ENCODE measurements around the gene C10orf90.

The C10orf90 gene, protein sequence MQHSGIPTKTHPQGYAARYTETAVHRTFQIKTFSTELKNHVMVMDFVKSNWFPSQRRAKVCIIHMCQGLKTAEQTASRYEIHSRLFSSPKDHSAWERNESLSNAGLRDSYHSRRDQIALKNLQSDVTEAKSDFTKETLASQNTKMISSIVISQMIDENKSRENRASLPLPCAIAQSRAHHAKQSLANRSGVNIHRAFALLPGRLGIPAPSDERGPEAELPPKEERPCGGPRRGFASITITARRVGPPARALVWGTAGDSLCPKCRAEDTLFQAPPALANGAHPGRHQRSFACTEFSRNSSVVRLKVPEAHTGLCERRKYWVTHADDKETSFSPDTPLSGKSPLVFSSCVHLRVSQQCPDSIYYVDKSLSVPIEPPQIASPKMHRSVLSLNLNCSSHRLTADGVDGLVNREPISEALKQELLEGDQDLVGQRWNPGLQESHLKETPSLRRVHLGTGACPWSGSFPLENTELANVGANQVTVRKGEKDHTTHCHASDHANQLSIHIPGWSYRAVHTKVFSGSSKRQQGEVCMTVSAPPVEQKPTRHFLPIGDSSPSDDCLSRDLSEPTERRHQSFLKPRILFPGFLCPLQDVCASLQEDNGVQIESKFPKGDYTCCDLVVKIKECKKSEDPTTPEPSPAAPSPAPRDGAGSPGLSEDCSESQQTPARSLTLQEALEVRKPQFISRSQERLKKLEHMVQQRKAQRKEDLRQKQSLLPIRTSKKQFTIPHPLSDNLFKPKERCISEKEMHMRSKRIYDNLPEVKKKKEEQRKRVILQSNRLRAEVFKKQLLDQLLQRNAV

DNA sequence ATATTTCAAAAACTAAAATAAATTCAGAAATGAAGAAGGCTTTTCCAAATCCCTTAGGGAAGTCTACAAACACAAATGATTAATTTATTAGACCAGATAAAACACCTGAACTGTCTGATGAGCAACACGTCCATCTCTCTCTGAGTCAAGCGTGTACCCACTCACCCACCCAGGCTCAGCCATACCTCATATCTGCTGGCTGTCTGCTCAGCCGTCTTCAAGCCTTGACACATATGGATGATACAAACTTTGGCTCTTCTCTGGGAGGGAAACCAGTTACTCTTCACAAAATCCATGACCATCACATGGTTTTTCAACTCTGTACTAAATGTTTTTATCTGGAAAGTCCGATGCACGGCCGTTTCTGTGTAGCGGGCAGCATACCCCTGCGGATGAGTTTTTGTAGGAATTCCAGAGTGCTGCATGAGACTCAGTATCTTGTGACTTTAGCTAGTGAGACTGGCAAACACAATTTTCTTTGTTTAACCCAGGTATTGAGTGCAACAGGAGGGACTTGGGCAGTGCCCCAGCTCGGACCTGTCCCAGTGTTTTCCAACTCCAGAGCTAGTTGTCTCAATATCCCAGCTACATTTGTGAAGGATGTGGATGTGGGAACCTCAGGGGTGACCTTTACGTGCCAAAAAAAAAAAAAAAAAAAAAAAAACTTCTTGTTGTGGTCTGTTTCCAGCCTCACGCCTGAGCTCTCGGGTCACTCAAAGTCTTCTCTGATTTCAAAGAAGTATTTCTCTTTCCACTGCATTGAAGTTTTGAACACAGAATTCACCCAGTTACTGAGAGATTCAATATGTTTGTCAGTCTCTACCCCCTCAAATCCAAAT, at the start of gene C10orf90:
C10orf90 (minus strand) TSS at position 638 of the 839 bp plus-strand sequence; CDS start at position 425, 213 bp downstream.
- DNase-seq (ENCODE audit: low read depth in 2 of 2) = no peak

DNA sequence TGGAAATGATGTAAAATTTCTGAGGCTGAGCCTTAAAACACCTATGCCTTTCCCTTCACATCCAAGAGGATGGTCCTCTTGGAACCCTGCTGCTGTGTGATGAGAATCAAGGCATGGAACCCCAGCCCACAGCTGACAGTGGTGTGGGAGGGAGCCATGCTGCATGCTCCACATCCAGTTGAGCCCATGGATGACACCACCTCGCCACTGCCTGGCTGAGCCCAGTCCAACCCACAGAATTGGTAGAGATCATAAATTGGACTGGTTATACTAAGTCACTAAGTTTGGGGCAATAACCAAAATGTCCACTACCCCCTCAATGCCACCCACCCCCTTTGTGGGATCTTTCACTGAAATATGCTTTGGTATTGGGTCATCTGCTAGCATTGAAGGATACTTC, 45.9 kb upstream of the C10orf90 start:
- no peak for DNase-seq (ENCODE audit: low read depth in 2 of 2)

DNA sequence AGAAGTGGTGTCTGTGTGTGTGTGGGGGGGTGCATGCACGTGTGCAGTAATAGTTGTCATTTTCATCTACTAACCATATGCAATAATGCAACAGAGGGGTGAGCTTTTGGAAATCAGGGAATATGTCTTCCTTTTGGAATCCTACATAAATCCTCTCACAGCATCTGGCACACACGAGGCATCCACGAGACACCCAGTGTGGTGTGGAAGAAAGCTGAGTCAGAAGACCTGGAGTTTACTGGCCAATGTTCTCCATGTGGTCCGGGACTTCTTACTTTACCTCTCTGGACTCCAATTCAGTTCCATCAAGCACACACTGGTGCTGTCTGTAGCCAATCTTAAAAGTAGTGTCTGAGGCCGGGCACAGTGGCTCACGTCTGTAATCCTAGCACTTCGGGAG, 43.1 kb upstream of the C10orf90 start:
- DNase-seq (ENCODE audit: low read depth in 2 of 2) = no peak

DNA sequence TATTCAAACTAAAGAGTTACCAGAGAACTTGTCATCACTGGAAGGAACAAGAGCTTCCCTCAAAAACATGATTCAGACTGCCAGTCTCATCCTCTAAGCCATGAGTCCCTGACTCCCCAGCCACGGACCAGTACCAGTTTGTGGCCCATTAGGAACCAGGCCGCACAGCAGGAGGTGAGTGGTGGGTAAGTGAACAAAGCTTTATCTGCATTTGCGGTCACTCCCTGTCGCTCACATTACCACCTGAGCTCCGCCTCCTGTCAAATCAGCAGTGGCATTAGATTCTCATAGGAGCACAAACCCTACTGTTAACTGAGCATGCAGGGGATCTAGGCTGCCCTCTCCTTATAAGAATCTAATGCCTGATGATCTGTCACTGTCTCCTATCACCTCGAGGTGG, 42.2 kb upstream of the C10orf90 start:
- no peak for DNase-seq (ENCODE audit: low read depth in 2 of 2)

DNA sequence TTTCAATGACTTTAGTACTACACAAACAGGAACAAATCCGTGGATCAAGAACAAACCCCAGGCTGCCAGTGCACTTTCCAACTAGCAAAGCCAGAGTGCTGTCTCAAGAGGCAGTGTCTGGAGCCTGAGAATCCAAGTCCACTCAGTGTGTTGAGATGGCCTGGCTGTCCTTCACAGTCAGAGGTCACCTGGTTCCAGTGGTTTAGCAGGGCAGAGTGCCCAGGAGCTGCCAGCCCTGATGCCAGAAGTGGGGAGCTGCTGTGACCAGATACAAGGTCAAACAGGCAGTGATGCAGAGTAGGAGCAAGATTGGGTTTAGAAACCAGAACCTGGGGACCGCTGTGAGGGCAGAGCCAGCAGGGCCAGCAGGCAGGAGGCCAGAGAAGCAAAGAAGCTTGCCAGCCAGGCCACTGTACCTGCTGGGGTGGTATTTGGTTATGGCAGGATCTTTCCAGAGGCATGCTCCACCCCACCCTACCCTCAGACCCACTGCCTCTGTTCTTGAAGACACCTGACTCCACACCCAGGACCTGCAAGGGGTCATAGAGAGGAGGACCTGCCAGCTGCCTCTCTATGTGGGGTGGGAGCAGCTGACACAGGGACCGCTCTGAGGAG, 35.6 kb upstream of the C10orf90 start:
- no peak for DNase-seq (ENCODE audit: low read depth in 2 of 2)

DNA sequence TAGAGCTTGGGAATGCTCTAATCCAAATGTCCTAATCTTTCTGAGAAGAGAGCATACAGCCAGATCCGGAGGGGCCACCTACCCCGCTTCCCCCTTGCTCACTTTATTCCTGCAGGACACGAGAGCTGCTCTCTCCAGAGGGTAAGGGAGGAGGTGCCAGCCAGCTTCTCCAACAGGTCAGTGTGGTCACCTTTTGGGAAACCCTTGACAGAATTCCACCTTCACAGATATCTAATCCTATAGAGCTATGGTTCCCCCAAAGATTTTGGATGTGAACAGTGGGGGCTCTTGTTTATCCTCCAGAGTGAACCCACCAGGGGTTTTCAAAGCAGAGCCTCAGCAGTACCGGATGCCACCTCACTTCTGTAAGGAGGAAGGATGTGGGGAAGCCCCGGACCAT, 34.6 kb upstream of the C10orf90 start:
- no peak for DNase-seq (ENCODE audit: low read depth in 2 of 2)

DNA sequence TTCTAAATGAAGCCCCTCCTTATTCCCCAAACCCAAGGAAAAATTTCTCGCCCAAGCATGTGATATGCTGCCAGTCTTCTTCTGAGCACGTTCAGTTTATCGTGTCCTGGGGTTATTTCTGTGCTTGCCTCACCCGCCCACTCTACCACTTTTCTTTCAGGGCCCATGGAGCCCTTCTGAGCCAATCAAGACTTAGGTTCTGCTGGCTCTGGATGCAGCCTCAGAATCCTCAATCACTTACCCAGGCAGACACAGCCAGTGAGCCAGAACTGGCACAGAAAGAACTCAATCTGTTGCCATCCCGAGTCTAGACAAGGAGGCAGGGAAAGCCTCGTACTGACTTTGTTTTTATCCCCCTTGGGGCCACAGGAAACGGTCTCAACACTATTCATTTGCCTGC, 34.2 kb upstream of the C10orf90 start:
- DNase-seq (ENCODE audit: low read depth in 2 of 2) = no peak

DNA sequence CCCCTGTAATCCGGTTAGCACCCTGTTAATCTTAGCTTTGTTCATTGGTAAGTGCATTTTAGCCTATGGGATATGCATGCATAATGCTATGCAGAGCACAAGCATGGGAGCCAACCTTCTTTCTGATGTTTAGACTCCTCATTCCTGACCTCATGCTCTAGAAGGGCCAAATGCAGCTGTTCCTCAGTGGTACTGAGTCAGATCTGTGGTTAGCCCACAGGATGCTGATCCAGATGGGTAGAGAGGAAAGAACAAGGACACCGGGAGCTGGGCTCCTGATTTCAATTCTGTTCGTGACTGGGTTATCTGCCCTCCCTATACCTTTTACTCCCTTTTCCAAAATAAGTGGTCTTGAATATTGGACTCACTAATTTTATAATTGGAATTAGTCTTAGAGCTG, 31.7 kb upstream of the C10orf90 start:
- DNase-seq (ENCODE audit: low read depth in 2 of 2) = no peak

DNA sequence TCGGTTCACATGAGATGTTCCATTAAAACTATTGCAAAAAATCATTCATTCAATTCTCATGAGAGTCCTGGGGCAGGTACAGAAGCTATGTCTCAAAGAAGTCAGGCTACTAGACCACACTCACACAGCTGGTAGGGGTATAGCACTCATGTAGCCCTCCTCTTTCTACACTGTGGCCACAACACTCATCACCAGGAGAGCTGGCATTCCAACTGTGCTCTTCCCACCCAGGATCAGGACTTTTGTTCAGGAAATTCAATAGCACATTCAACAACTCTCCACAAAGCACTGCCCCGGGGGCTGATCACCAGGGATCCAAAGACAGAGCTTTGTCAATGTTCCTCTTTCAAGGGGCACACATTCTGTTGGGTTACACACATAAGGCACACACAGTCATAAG, 31.0 kb upstream of the C10orf90 start:
- DNase-seq (ENCODE audit: low read depth in 2 of 2) = no peak

DNA sequence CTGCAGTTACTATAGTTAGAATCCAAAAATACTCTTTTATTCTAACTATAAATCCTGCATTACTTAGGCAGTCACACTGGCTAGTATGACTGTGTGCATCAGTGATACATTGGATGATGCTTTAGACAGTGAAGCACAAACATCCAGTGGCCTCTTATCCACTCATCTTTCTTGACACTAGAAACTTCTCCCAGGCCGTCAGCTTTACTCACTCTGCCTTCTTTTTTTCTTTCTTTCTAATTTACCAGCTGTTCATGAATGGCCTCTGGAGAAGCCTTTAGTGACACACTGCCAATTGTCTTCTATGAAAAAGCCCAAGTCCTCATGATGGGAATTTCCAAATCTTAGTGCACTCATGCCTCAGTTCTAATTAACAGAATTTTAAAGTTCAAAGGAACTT, 26.2 kb upstream of the C10orf90 start:
- no peak for DNase-seq (ENCODE audit: low read depth in 2 of 2)

DNA sequence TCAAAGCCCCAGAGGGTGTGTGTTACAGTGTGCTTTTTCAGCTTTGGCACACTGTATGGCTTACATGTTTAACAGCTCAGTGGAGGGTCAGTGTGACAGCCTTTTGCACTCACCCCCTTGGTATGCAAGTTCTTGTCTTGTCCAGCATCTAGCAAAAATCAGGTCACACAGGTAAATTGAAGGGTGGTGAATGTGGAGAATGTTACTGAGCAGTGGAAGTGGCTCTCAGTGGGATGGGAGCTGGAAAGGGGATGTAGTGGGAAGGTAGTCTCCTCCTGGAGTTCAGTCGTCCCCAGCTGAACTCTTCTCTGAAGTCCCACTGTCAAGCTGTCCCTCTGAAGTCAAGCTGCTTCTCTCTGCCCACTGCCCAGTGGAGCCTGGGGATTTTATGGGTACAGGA, 21.0 kb upstream of the C10orf90 start:
- no peak for DNase-seq (ENCODE audit: low read depth in 2 of 2)

DNA sequence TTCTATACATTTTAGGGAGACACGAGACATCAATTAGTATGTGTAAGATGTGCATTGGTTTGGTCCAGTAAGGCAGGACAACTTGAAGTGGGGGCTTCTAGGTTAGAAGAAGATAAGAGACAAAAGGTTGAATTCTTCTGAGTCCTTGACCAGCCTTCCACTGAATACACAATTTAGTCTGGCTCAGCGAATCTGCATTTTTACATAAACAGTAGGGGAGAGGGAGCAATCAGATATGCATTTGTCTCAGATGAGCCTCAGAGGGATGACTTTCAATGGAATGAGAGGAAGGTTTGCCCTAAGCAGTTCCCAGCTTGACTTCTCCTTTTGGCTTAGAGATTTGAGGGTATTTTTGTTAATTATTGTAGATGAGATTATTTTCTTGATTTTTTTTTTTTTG, 20.0 kb upstream of the C10orf90 start:
- no peak for DNase-seq (ENCODE audit: low read depth in 2 of 2)

DNA sequence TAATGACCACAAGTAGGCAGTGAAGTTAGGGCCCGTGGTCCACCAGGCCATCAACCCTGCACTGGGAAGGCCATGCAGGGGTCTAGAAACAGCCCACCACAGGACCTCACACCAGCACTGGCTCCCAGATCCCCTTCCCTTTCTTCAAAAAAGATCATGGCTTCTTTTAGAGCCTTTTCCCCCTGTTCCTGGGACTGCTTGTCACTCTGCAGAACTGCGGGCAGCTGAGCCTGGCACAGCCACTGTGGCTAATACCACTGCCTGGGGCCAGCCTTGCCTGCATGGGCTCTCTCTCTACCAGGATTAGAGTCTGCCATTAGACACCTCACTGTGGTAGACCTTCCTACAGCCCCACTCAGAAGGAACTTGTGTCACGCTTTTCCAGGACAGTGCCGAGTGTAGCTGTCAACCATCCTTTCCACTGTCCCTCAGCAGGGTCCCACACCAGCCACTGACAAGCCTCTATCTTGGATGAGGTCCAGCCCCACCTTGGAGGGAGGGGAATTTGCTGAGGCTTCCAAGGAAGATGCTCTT, 19.0 kb upstream of the C10orf90 start:
- no peak for DNase-seq (ENCODE audit: low read depth in 2 of 2)

DNA sequence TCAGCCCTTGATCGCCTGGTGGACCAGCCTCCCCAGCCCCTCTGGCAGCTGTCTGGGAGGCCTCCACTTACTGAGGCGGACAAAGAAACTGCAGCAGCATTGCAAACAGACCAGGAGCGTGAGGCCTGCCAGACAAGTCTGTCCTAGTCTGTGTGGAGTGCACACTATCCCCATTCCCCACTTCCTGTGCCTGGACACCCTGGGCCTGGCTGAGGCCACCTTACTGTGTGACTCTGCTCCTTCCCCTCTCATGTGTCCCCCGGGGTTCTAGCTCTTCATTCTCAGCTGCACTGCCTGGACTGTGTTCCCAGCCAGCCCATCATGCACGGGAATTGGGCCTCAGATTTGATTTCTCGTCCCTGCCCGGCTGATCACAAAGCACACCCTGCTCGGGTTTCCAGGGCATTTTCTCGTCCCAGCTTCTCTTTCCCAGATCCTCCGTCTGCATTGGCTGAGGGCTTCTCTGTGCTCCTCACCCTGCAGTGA, 16.7 kb upstream of the C10orf90 start:
- no peak for DNase-seq (ENCODE audit: low read depth in 2 of 2)

DNA sequence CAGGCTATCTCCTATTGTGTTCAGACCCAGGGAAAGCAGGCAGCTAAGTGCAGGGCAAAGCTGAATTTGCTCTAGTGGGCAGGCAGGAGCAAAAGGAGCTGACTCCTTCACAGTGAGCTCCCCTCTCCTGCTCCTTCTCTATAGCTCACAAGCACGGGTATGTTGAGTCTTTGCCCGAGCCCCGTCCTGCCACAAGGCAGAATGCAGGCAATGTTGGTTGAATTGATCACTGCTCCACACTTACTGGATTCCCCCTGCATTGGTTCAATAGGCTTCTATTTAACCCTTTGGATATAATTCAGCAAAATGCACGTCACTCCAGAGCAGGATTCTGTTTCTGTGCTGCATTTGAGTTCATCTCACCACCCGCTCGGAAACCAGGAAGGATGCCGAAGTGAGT, 16.2 kb upstream of the C10orf90 start:
- no peak for DNase-seq (ENCODE audit: low read depth in 2 of 2)

DNA sequence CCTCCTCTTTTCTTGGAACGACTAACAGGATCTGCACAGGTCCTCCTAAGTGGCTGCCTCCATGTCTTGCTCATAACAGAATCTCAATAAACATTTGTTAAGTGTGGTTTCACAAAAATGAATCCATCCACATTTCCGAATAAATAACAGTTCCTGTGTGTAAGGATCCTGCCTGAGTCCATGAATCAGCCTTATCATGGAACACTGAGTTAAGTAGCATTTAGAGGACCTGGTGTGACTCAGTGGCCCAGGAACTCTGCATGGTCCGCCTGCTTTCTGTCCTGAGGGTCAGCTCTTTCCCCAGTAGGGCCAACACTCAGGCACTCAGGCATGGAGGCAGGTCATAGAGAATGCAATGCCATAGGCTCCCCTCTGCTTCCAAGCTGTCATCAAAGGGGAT, 15.8 kb upstream of the C10orf90 start:
- DNase-seq (ENCODE audit: low read depth in 2 of 2) = no peak

DNA sequence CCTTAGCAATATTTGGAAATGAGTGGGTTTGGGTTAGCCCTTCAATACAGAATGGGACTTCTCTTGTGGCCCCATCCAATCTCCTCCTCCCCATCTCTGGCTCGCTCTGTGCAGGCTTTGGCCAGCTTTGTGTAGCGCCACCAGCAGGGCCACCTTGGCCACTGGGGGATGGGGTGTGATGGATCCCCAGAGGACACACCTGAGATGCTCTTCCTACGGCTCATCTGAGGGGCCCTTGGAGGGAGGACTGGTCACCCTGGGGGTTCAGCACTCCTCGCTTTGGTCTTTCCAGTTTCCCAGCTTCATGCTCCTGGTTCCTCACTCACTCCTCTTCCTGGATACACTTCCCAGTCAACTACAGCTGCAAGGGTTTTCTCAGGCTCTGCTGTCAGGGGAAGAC, 15.3 kb upstream of the C10orf90 start:
- DNase-seq (ENCODE audit: low read depth in 2 of 2) = no peak

DNA sequence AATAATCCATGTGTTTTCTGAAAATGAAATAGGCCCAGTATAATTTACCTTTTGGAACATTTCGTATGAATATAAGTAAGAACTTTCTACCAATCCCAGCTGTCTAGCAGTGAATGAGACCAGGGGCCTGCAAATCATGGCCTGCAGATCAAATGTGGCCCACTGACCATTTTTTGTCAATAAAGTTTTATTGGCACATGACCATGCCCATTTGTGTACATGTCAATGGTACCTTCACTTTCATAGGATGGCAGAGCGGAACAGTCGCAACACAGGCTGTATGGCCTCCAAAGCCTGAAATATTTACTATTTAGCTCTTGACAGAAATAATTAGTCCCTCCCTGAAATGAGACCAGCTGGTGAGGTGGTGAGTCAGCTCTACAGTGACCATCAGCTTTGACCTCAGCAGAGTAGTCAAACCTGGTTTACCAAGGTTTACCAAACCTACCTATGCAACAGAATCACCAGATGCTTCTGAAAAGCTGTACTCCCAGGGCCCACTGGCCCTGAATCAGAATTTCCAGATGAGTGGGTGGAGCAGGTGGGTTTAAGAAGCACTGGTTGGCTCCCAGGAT, 13.8 kb upstream of the C10orf90 start:
- no peak for DNase-seq (ENCODE audit: low read depth in 2 of 2)

DNA sequence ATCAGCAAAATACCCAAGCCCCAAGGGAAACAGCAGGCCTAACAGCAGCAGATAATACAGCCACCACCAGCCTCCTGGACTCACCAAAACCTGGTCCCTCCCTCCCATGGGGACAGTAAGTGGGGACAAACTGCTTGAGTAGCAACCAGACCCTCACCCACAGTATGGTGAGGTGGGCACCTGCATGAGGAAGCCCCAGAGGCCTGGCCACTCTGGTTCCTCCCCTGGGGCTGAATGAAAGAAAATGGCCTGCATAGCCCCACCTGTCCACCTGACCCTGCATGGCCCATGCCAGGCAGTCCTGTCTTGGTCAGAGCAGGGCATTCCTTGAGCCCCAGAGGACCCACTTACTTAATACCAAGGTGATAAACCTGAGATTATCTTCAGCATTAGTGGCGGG, 13.0 kb upstream of the C10orf90 start:
- DNase-seq (ENCODE audit: low read depth in 2 of 2) = no peak

DNA sequence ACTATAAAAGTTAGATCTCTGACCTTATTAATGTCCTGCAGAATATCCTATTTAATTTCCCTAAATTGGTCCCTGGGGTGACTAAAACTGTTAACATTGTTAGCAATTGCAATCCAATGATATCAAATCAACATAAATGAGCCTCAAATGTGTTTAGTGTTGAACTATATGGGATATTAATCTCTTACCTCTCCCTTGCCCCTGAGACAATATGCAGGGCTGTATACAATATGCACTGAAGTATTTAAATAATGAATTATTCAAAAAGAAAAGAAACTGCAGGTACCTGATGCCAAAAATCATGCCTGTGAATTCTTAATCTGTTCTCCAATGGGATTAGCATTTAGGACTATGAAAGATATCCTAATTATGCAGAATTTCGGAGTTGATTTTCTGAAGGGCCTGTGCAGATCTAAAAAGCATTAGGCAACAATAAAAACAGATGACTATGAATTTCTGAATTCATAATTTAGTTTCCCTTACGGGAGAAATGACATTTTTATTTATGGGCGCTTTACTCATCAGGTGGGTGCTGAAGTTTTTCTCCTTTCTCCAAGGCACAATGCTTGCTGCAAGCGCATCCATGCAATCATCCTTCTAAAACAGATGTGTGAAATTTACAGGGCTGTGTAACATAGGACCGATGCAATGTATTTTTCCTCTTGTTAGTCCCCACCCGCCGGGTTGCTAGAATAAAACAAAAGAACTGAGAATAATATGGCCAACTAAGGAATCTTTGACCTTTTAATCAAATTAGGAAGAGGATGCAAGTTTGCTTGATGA, 5.4 kb upstream of the C10orf90 start:
- DNase-seq (ENCODE audit: low read depth in 2 of 2) = no peak

All from stimulated activated CD4-positive, alpha-beta T cell treated with anti-CD3 and anti-CD28 coated beads, Interleukin-1b, Interleukin-23, amount 100 ng/mL, for 4 hours (primary cell).